ACC112 (cell line): ENCODE measurements around the gene FAM53B.

Source experiments
- H2AFZ ChIP-seq: fragments of 200-600 bp; sonication (generic); one replicate; pipeline ENCODE4 v1.6.0; 2017; ENCODE audit warnings: antibody characterized with exemption, low read length; ENCODE audit not compliant: unreplicated experiment
- H3K27ac ChIP-seq: fragments of 200-600 bp; sonication (generic); 2 replicates; pipeline ENCODE4 v1.5.1; 2014; ENCODE audit warnings: low read depth, mild to moderate bottlenecking, antibody characterized with exemption, low read length, moderate library complexity
- H3K27me3 ChIP-seq: fragments of 200-600 bp; sonication (generic); 2 replicates; pipeline ENCODE4 v1.6.1; 2014; ENCODE audit warnings: mild to moderate bottlenecking, antibody characterized with exemption, low read length, moderate library complexity, mixed read lengths; ENCODE audit not compliant: insufficient read depth
- H3K36me3 ChIP-seq: fragments of 200-600 bp; sonication (generic); 2 replicates; pipeline ENCODE4 v1.6.1; 2016; ENCODE audit warnings: mild to moderate bottlenecking, antibody characterized with exemption, low read length, moderate library complexity, mixed read lengths; ENCODE audit not compliant: insufficient read depth
- H3K4me1 ChIP-seq: fragments of 200-600 bp; sonication (generic); one replicate; pipeline ENCODE4 v1.6.1; 2016; ENCODE audit warnings: low read length, mixed read lengths; ENCODE audit not compliant: insufficient read depth, unreplicated experiment, control insufficient read depth
- H3K4me3 ChIP-seq: fragments of 200-600 bp; sonication (generic); 2 replicates; pipeline ENCODE4 v1.5.1; 2014; ENCODE audit warnings: mild to moderate bottlenecking, low read depth, low read length
- H3K79me2 ChIP-seq: fragments of 200-600 bp; sonication (generic); one replicate; pipeline ENCODE4 v1.6.0; 2016; ENCODE audit warnings: low read length; ENCODE audit not compliant: control insufficient read depth, unreplicated experiment, insufficient read depth

FAM53B gene

DNA sequence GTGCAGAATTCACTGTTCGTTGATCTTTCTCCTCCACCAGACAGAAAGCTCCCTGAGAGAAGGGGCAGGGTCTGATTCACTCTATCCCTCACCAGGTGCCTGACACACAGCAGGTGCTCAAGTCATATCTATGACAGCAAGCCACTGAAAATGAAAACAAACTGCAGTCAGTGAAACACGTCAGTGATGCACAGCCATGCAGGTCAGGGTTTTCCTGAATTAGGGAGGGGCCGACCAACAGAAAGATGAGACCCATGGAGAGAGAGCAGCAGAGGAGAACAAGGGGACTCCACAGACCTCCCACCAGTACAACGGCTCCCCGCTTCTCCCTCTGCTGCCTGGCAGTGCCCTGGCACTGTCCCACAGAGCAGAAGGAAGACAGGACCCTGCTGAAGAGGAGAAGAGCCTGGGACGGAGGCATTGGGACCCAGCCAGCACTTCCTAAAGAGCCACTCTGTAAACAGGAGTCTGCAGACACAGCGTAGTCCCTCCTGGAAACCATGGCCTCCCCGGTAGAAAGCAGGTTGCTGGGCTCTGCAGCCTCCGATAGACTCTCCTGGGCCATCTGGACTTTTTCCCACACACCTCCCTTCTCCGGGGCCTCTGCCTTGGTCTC is 50.3 kb downstream of the FAM53B start:
- Histone ChIP-seq H3K36me3 (peaks cover 7% of the 10 kb centered on the region; the same call in 1 of the 2 replicates), H3K27ac (no peak overlapping the region), H3K4me3 (no peak overlapping the region), H3K4me1 (no peaks in the 10 kb centered on the region), H3K79me2 (no peaks in the 10 kb centered on the region), H3K27me3 (no peaks in the 10 kb centered on the region), H2AFZ (no peak overlapping the region)

DNA sequence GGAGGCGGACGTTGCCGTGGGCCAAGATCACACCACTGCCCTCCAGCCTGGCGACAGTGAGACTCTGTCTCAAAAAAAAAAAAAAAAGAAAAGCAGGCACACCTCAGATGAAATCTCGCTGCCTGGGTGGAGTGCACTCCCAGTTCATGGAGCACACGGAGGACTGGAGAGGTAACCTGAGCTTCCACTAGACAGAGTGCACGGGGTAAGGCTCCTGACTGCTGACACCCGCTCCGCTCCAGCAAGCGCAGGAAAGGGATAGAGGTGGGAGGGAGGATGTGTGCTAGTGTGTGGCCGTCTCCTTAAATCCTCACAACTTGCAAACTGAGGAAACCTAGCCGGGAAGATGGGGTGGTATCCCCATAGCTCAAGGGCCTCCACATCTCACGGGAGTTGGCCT is 50.8 kb downstream of the FAM53B start:
- Histone ChIP-seq H3K27ac (no peak overlapping the region), H3K36me3 (peaks cover 7% of the 10 kb centered on the region; the same call in 1 of the 2 replicates), H3K4me3 (no peak overlapping the region), H3K79me2 (no peaks in the 10 kb centered on the region), H3K27me3 (no peaks in the 10 kb centered on the region), H3K4me1 (no peaks in the 10 kb centered on the region), H2AFZ (no peak overlapping the region)

DNA sequence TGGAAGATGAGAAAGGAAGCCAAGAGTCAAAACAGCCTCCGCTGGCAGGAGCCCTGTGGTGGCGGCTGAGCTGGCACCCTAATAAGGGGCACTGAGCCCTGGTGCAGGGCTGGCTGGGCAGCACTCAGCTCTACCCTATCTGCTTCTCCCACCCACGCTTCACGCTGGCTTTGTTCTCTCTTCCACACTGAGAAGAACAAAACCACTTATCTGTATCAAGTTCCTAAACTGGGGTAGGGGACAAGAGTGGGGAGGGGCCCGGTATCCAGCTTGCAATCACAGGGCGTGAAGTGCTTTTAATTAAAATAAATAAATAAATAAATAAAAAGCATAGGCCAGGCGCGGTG is 52.1 kb downstream of the FAM53B start:
- no peak overlapping the region for H2AFZ ChIP-seq
- peaks cover 7% of the 10 kb centered on the region; the same call in 1 of the 2 replicates for H3K36me3 ChIP-seq
- H3K79me2 ChIP-seq: no peaks in the 10 kb centered on the region
- no peaks in the 10 kb centered on the region for H3K4me1 ChIP-seq
- H3K27ac ChIP-seq: no peak overlapping the region
- no peak overlapping the region for H3K4me3 ChIP-seq
- no peaks in the 10 kb centered on the region for H3K27me3 ChIP-seq

DNA sequence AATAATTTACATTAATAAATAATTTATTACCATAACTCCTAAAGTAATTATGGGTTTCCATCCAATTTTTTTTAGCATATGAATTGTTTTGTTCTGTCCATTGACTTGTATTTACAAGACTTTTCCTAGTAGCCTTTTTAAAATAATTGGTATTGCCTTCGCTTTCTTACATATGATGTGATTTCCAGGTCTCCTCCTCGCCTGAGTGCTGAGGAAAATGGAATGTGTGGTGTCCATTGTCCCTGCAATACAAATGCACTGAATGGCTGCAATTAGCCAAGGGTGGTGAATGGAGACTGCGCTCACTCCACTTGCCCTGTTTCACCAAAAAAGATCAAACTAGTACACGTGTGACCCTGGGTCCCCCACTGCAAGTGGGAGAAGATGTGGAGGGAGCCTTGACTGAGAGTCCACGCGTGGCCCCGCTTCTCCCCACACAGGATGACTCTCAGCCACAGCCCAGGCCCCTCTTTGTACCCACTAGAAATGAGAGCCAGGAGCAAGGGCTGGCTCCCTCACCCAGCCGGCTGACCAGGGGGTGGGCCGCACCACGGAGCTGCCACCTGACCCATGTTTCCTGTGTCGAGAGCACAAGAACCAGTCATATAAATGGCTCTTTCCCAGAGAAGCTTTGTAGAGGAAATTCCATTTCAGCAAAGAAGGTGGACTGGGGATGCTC is 52.6 kb downstream of the FAM53B start:
- Histone ChIP-seq H3K4me1 (no peaks in the 10 kb centered on the region), H3K36me3 (peaks cover 7% of the 10 kb centered on the region; the same call in 1 of the 2 replicates), H2AFZ (no peak overlapping the region), H3K79me2 (no peaks in the 10 kb centered on the region), H3K27me3 (no peaks in the 10 kb centered on the region), H3K4me3 (no peak overlapping the region), H3K27ac (no peak overlapping the region)

DNA sequence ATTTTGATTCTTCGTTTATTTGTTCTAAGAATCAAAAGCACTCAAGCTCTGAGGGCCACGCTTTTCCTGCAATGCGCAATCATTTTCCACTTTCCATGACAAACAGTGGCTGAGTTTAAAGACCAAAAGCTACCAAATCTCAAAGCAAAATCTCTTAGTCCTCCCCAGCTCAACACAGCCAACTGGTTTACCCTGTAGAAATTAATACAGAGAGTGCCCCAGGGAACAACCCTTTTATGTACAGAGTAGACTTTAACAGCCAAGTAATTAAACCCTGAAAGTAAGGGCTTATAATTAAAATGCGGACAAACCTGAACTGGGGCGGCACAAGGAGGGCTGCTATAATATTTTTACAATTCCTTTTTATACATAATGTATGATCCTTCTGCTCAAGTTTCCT is 53.2 kb downstream of the FAM53B start:
- Histone ChIP-seq H3K36me3 (peaks cover 6% of the 10 kb centered on the region; the same call in 1 of the 2 replicates), H3K79me2 (no peaks in the 10 kb centered on the region)

DNA sequence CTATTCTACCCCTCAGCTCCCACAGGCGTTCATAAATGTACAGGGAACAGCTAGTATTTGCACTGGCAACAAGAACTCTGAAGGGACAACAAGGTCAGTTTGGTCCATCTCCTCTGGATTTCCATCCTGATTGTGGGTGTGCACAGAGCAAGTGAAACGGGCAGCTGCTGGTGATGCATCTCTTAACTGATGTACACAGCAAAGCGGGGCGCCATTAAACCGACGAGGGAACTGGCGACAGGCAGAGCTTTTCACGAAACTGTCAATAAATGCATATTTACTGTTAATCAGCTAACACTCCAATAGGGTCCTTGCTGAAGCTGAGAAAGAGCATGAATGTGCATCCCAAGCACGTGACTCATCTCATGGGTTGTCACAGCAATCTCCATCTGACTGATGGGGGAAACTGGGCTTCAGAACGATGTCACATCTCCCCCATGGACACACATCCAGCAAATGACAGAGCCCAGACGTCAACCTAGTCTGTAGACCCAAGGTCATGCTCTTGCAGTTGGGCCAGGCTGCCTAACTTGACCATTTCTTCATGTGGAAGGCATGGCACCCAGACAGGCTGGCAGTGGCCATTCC is 54.2 kb downstream of the FAM53B start:
- H3K36me3 ChIP-seq: no peaks in the 10 kb centered on the region
- H3K27me3 ChIP-seq: no peaks in the 10 kb centered on the region
- no peak overlapping the region for H3K4me3 ChIP-seq
- no peak overlapping the region for H2AFZ ChIP-seq
- no peaks in the 10 kb centered on the region for H3K4me1 ChIP-seq
- no peaks in the 10 kb centered on the region for H3K79me2 ChIP-seq
- H3K27ac ChIP-seq: no peak overlapping the region

More for the DNA sequence above, 53.2 kb downstream of the FAM53B start:
- H3K4me3 ChIP-seq: no peak overlapping the region
- H2AFZ ChIP-seq: no peak overlapping the region
- H3K27ac ChIP-seq: no peak overlapping the region
- no peaks in the 10 kb centered on the region for H3K27me3 ChIP-seq
- no peaks in the 10 kb centered on the region for H3K4me1 ChIP-seq

DNA sequence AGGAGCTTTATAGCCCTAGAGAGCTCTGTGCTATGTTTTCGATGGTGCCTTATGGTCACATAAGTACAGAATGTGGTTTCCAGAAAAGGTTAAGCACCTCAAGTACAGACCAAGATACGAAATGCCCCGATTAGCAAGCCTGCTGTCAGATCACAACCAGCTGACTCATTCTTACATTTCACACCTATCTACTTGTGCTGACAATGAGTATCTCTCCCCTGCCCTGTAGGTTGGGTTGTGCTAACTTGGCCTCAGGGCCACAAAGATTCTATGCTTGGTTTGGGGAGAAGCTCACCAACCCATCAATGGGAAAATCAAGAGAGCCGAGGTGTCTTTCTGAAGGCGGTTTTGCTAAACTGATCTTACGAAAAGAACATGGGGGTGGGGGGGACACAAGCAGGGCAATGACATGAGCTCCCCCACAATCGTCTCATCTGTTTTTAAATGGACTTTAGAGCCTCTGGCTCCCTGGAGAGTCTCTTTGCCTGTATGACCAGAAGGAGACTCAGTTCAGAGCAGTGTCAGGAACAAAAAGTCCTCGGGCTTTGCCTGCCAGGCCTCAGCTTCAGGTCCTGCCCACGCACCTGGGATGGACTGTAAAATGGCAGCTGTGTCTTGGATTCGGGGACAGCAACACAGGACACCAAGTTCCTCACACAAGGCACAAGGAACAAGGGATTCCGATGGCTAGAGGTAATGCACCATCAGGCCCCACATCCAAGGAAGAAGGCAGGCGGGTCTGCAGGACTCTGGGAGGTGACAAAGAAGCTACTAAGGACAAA is 55.1 kb downstream of the FAM53B start:
- Histone ChIP-seq H2AFZ (no peak overlapping the region), H3K27ac (no peak overlapping the region), H3K27me3 (no peaks in the 10 kb centered on the region), H3K4me1 (no peaks in the 10 kb centered on the region), H3K79me2 (no peaks in the 10 kb centered on the region), H3K4me3 (no peak overlapping the region), H3K36me3 (no peaks in the 10 kb centered on the region)

DNA sequence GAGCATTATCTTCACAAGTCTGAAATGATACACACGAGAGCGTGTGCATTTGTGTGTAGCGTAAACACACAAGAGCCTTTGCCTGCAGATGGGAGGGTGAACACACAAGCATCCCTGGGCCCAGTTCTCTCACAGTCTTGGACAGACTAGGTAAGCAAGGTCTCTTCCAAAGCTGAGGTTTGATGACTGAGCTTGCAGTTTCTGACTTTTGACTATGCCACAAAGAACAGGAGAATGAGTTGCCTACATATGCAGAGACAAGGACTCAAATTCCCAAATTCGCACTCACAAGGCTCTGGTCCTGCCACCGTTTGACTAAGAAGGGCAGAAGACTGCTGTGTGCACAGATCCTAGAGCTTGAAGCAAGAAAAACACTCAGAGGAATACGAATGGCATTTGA is 55.8 kb downstream of the FAM53B start:
- no peaks in the 10 kb centered on the region for H3K36me3 ChIP-seq

DNA sequence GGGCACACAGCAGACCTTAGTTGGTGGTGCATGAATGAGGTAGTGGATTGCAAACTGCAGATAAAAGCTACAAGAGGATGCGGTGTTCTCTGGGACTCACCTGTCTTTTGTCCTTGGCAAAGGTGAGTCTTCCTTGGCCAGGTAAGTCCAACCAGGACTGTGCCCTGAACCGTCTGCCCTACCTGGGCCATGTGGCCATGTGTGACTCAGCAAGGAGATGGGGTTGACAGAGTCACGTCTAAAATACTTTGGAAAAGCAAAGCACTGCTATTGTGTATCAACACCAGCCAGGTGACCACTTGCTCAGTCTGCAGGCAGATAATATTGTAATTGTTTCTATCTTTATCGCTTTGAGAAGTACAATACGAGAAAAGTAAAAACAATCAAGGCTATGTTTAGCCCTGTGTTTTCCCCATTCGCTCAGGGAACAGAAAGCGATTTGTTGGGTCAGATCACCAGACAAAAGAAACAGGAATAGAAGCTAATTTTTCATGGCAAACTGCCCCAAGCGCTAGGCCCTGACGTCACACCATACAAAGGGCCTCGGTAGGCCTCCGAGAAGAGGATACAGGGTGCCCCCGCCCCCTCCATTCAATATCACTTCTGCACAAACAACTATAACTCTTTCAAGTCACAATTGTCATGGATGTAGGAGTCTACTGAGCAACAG is 57.3 kb downstream of the FAM53B start:
- Histone ChIP-seq H3K79me2 (no peaks in the 10 kb centered on the region), H3K4me1 (no peaks in the 10 kb centered on the region), H3K4me3 (no peak overlapping the region), H3K36me3 (no peaks in the 10 kb centered on the region), H3K27me3 (no peaks in the 10 kb centered on the region), H3K27ac (no peak overlapping the region), H2AFZ (no peak overlapping the region)

More for the DNA sequence above, 55.8 kb downstream of the FAM53B start:
- H3K27ac ChIP-seq: no peak overlapping the region
- H3K4me1 ChIP-seq: no peaks in the 10 kb centered on the region
- H2AFZ ChIP-seq: no peak overlapping the region
- H3K79me2 ChIP-seq: no peaks in the 10 kb centered on the region
- H3K4me3 ChIP-seq: no peak overlapping the region
- H3K27me3 ChIP-seq: no peaks in the 10 kb centered on the region

DNA sequence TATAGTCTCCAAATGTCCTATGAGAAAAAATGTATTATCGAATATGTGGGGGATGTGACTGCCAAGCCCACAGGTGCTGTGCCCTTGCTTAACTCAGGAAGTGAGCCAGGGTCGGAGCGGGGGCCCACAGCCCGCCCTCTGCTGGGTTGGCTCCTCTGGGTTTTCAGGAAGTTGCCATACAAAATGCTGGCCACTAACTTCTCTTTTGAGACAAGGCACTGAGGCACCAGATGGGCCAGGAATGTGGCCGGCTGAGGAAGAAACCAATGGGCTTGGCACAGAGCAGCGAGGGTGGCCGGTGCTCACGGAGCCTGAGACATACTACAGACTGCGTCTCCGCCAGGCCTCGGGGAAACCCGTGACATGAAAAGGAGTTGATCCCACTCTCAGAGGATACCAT is 58.9 kb downstream of the FAM53B start:
- H3K4me1 ChIP-seq: peaks cover 9% of the 10 kb centered on the region
- H3K27me3 ChIP-seq: no peaks in the 10 kb centered on the region
- no peak overlapping the region for H3K4me3 ChIP-seq
- H3K27ac ChIP-seq: no peak overlapping the region
- H3K79me2 ChIP-seq: no peaks in the 10 kb centered on the region
- no peak overlapping the region for H2AFZ ChIP-seq
- no peaks in the 10 kb centered on the region for H3K36me3 ChIP-seq
